ENCODE data around the gene SETDB2.

GRCh38 chr13:49540552-49540951, 96.5 kb downstream of the SETDB2 start:
- no peak for TF ChIP-seq CTCF (IDR thresholded peaks at IDR 0.05 in 4 of 5, conservative IDR thresholded peaks at IDR 0.05 in 1 of 5)
- TF ChIP-seq POLR2A (IDR thresholded peaks at IDR 0.05): no peak
